GM23338 (cell line): ENCODE results near the gene RTP5. TPM values are rescaled to one million over a fixed set of nuclear protein-coding genes. Genes with fewer than 3 reads are reported as not detected.

Experiments
- ATAC-seq: fragments of 200-7000 bp; cut with Tn5 transposase; 3 replicates; pipeline ENCODE4 v1.9.1; 2020
- DNase-seq: peaks from one replicate; pipeline ENCODE4 v3.0.0-alpha.2; 2015; ENCODE audit warnings: low spot score
- H2AFZ ChIP-seq: fragments of 200-600 bp; sonication (generic); 2 replicates; pipeline ENCODE4 v1.8.0; 2016; ENCODE audit warnings: antibody characterized with exemption, mild to moderate bottlenecking, moderate library complexity
- H3F3A ChIP-seq: fragments of 200-600 bp; sonication (generic); replicated peaks from 2 replicates; pipeline ENCODE4 v1.8.0; 2017; ENCODE audit warnings: antibody characterized with exemption, mixed run types, low read depth
- H3K27ac ChIP-seq: fragments of 200-600 bp; sonication (generic); 2 replicates; pipeline ENCODE4 v1.6.1; 2016; ENCODE audit warnings: low read depth
- H3K27me3 ChIP-seq: fragments of 200-600 bp; sonication (generic); 2 replicates; pipeline ENCODE4 v1.8.0; 2016; ENCODE audit warnings: mild to moderate bottlenecking, mixed run types, moderate library complexity; ENCODE audit not compliant: insufficient read depth
- H3K36me3 ChIP-seq: fragments of 200-600 bp; sonication (generic); 2 replicates; pipeline ENCODE4 v1.8.0; 2016; ENCODE audit warnings: mild to moderate bottlenecking; ENCODE audit not compliant: insufficient read depth
- H3K4me1 ChIP-seq: fragments of 200-600 bp; sonication (generic); 2 replicates; pipeline ENCODE4 v1.8.0; 2016; ENCODE audit warnings: mild to moderate bottlenecking, moderate library complexity; ENCODE audit not compliant: insufficient read depth
- H3K4me2 ChIP-seq: fragments of 200-600 bp; sonication (generic); 2 replicates; pipeline ENCODE4 v1.7.1; 2017; ENCODE audit warnings: mixed run types
- H3K4me3 ChIP-seq: fragments of 200-600 bp; sonication (generic); 2 replicates; pipeline ENCODE4 v1.6.1; 2016; ENCODE audit warnings: mixed run types
- H3K79me2 ChIP-seq: fragments of 200-600 bp; sonication (generic); replicated peaks from 2 replicates; pipeline ENCODE4 v1.8.0; 2017; ENCODE audit warnings: mild to moderate bottlenecking; ENCODE audit not compliant: insufficient read depth
- H3K9me2 ChIP-seq: fragments of 200-600 bp; sonication (generic); 2 replicates; pipeline ENCODE4 v1.8.0; 2017; ENCODE audit not compliant: insufficient read depth
- H4K20me1 ChIP-seq: fragments of 200-600 bp; sonication (generic); replicated peaks from 2 replicates; pipeline ENCODE4 v1.8.0; 2017; ENCODE audit warnings: mild to moderate bottlenecking; ENCODE audit not compliant: insufficient read depth
- H3K27ac Mint-ChIP-seq: 2 replicates; pipeline ENCODE4 v1.8.0; 2020; ENCODE audit warnings: inconsistent platforms, mild to moderate bottlenecking, moderate library complexity, mixed read lengths
- H3K27me3 Mint-ChIP-seq: 3 replicates; pipeline ENCODE4 v1.8.0; 2022; ENCODE audit warnings: low read depth, mild to moderate bottlenecking, moderate library complexity, mixed read lengths, inconsistent platforms; ENCODE audit not compliant: insufficient read depth, poor library complexity
- H3K36me3 Mint-ChIP-seq: 3 replicates; pipeline ENCODE4 v1.8.0; 2021; ENCODE audit warnings: low read depth, mild to moderate bottlenecking, inconsistent platforms, moderate library complexity, mixed read lengths
- H3K4me1 Mint-ChIP-seq: 3 replicates; pipeline ENCODE4 v1.8.0; 2020; ENCODE audit warnings: mild to moderate bottlenecking, inconsistent platforms, mixed read lengths
- H3K4me3 Mint-ChIP-seq: 3 replicates; pipeline ENCODE4 v1.8.0; 2021; ENCODE audit warnings: moderate library complexity, mild to moderate bottlenecking, inconsistent platforms, mixed read lengths
- H3K9me3 Mint-ChIP-seq: 3 replicates; pipeline ENCODE4 v1.8.0; 2020; ENCODE audit warnings: moderate library complexity, mild to moderate bottlenecking, inconsistent platforms, mixed read lengths
- EZH2phosphoT487 ChIP-seq: fragments of 200-600 bp; sonication (generic); IDR thresholded peaks from one replicate; pipeline ENCODE4 v1.8.1; 2018; ENCODE audit warnings: antibody characterized with exemption; ENCODE audit not compliant: unreplicated experiment
- JUNB ChIP-seq: IDR thresholded peaks from one replicate; pipeline ENCODE4 v1.6.1; 2016; ENCODE audit warnings: antibody characterized with exemption; ENCODE audit not compliant: unreplicated experiment
- STAT1 ChIP-seq: IDR thresholded peaks from one replicate; pipeline ENCODE4 v1.6.1; 2016; ENCODE audit warnings: antibody characterized with exemption; ENCODE audit not compliant: unreplicated experiment
- polyA plus RNA-seq: library from polyadenylated mRNA; unstranded; fragments of >200 nt; fragmentation: Nextera tagmentation; extraction: Ambion mirVana; gene quantifications from 2 replicates; pipeline ENCODE4 v1.2.1, GENCODE V29; 2016
- total RNA-seq: library from RNA; depleted of rRNA; stranded (reverse); fragments of >200 nt; shearing (Covaris generic); gene quantifications from 2 replicates; pipeline ENCODE4 v1.2.3, GENCODE V29; 2014
- TF ChIP-seq, protein P1 (sequence below): fragments of 250-450 bp; sonication (Bioruptor Pico); IDR thresholded peaks from 2 replicates; pipeline ENCODE4 v1.5.0; 2020; ENCODE audit warnings: mild to moderate bottlenecking, moderate library complexity

RTP5 gene
- total and polyA plus RNA-seq, 2 experiments from 2014 or later = not detected

- Histone ChIP-seq H3K4me1 (peaks cover 5% of the 10 kb centered on the region; the same call in 1 of the 2 replicates), H3K27me3 (no peaks in the 10 kb centered on the region), H3F3A (0 out of 2 replicates have a peak, but pooled peaks cover 3% of the 10 kb centered on the region), H3K79me2 (no peaks in the 10 kb centered on the region), H2AFZ (no peak overlapping the region), H4K20me1 (no peaks in the 10 kb centered on the region; the same call in 1 of the 2 replicates), H3K4me3 (no peak overlapping the region), H3K36me3 (no peaks in the 10 kb centered on the region), H3K4me2 (no peak overlapping the region), H3K27ac (no peak overlapping the region), H3K9me2 (no peaks in the 10 kb centered on the region)
- TF ChIP-seq STAT1 = no peak
- TF ChIP-seq JUNB = no peak
- DNase-seq = no peak
- Mint-ChIP-seq H3K4me3 (no peak overlapping the region), H3K36me3 (peaks cover 24% of the 10 kb centered on the region), H3K27ac (no peak overlapping the region), H3K27me3 (peaks cover 21% of the 10 kb centered on the region), H3K4me1 (peaks cover 22% of the 10 kb centered on the region), H3K9me3 (peaks cover 22% of the 10 kb centered on the region)
- peak; percentile 9; the same call in 2 of the 3 replicates for ATAC-seq
These were observed 21.9 kb downstream of the RTP5 start for GRCh38 chr2:241891315-241891987.

- H3K79me2 ChIP-seq = no peaks in the 10 kb centered on the region
- no peak overlapping the region for H3K27ac Mint-ChIP-seq
These were observed 22.4 kb downstream of the RTP5 start for GRCh38 chr2:241891988-241892298.

More at GRCh38 chr2:241891988-241892298, 22.4 kb downstream of the RTP5 start:
- H3K9me2 ChIP-seq = no peaks in the 10 kb centered on the region
- H4K20me1 ChIP-seq = no peaks in the 10 kb centered on the region; the same call in 1 of the 2 replicates
- no peak for DNase-seq
- H3K4me1 Mint-ChIP-seq = peaks cover 21% of the 10 kb centered on the region
- no peaks in the 10 kb centered on the region for H3K36me3 ChIP-seq
- H3F3A ChIP-seq = 0 out of 2 replicates have a peak, but pooled peaks cover 3% of the 10 kb centered on the region
- H3K4me3 ChIP-seq = no peak overlapping the region
- H3K4me1 ChIP-seq = peaks cover 5% of the 10 kb centered on the region; the same call in 1 of the 2 replicates
- H2AFZ ChIP-seq = no peak overlapping the region
- no peak overlapping the region for H3K27ac ChIP-seq
- H3K36me3 Mint-ChIP-seq = peaks cover 21% of the 10 kb centered on the region
- peaks cover 24% of the 10 kb centered on the region for H3K9me3 Mint-ChIP-seq
- no peak for ATAC-seq
- H3K4me3 Mint-ChIP-seq = no peak overlapping the region
- H3K27me3 Mint-ChIP-seq = peaks cover 24% of the 10 kb centered on the region
- TF ChIP-seq, protein P1, sequence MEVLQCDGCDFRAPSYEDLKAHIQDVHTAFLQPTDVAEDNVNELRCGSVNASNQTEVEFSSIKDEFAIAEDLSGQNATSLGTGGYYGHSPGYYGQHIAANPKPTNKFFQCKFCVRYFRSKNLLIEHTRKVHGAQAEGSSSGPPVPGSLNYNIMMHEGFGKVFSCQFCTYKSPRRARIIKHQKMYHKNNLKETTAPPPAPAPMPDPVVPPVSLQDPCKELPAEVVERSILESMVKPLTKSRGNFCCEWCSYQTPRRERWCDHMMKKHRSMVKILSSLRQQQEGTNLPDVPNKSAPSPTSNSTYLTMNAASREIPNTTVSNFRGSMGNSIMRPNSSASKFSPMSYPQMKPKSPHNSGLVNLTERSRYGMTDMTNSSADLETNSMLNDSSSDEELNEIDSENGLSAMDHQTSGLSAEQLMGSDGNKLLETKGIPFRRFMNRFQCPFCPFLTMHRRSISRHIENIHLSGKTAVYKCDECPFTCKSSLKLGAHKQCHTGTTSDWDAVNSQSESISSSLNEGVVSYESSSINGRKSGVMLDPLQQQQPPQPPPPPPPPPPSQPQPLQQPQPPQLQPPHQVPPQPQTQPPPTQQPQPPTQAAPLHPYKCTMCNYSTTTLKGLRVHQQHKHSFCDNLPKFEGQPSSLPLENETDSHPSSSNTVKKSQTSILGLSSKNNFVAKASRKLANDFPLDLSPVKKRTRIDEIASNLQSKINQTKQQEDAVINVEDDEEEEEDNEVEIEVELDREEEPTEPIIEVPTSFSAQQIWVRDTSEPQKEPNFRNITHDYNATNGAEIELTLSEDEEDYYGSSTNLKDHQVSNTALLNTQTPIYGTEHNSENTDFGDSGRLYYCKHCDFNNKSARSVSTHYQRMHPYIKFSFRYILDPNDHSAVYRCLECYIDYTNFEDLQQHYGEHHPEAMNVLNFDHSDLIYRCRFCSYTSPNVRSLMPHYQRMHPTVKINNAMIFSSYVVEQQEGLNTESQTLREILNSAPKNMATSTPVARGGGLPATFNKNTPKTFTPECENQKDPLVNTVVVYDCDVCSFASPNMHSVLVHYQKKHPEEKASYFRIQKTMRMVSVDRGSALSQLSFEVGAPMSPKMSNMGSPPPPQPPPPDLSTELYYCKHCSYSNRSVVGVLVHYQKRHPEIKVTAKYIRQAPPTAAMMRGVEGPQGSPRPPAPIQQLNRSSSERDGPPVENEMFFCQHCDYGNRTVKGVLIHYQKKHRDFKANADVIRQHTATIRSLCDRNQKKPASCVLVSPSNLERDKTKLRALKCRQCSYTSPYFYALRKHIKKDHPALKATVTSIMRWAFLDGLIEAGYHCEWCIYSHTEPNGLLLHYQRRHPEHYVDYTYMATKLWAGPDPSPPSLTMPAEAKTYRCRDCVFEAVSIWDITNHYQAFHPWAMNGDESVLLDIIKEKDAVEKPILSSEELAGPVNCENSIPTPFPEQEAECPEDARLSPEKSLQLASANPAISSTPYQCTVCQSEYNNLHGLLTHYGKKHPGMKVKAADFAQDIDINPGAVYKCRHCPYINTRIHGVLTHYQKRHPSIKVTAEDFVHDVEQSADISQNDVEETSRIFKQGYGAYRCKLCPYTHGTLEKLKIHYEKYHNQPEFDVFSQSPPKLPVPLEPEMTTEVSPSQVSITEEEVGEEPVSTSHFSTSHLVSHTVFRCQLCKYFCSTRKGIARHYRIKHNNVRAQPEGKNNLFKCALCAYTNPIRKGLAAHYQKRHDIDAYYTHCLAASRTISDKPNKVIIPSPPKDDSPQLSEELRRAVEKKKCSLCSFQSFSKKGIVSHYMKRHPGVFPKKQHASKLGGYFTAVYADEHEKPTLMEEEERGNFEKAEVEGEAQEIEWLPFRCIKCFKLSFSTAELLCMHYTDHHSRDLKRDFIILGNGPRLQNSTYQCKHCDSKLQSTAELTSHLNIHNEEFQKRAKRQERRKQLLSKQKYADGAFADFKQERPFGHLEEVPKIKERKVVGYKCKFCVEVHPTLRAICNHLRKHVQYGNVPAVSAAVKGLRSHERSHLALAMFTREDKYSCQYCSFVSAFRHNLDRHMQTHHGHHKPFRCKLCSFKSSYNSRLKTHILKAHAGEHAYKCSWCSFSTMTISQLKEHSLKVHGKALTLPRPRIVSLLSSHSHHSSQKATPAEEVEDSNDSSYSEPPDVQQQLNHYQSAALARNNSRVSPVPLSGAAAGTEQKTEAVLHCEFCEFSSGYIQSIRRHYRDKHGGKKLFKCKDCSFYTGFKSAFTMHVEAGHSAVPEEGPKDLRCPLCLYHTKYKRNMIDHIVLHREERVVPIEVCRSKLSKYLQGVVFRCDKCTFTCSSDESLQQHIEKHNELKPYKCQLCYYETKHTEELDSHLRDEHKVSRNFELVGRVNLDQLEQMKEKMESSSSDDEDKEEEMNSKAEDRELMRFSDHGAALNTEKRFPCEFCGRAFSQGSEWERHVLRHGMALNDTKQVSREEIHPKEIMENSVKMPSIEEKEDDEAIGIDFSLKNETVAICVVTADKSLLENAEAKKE (CRISPR knock-in tag) = no peak
- TF ChIP-seq EZH2phosphoT487 = no peak
- H3K4me2 ChIP-seq = no peak overlapping the region
- no peaks in the 10 kb centered on the region for H3K27me3 ChIP-seq
